GM12892 (cell line): ENCODE data around the gene DTNB.

ENCODE experiments used
- POLR2A ChIP-seq: IDR thresholded peaks from 2 replicates; pipeline ENCODE4 v1.6.1; 2011; ENCODE audit warnings: low read depth, low read length, control low read depth
- POLR2AphosphoS5 ChIP-seq: IDR thresholded peaks from 2 replicates; pipeline ENCODE4 v1.6.1; 2011; ENCODE audit warnings: low read depth, low read length, control low read depth

GRCh38 chr2:25722224-25722623 lies 48.8 kb upstream of the DTNB start:
- no peak for TF ChIP-seq POLR2A
- no peak for TF ChIP-seq POLR2AphosphoS5
